Adrenal gland (tissue), 12 donors: ENCODE data around the gene EXT2. TPM values are rescaled to one million over a fixed set of nuclear protein-coding genes. Genes with fewer than 3 reads are reported as not detected.

ENCODE experiments used
- DNase-seq, 7 donors: peaks; one replicate each; pipeline ENCODE4 v3.0.0-alpha.2; 2019 to 2020
- H3K27ac ChIP-seq, 5 donors: fragments of 200-600 bp; sonication (generic) in 4 of 5; 1 replicate in 3 of 5; 2 replicates in 2 of 5; pipeline versions ENCODE4 v1.5.1 to v1.8.0; 2016 to 2020; ENCODE audit warnings: mild to moderate bottlenecking in 1 of 5
- H3K27me3 ChIP-seq: fragments of 200-600 bp; 2 replicates; pipeline ENCODE4 v1.8.0; 2021
- H3K36me3 ChIP-seq, 2 donors: fragments of 200-600 bp; replicated peaks in 1 of 2; 1 replicate in 1 of 2; 2 replicates in 1 of 2; pipeline versions ENCODE4 v1.5.1 to v1.8.0; 2018 to 2022
- H3K4me1 ChIP-seq, 2 donors: fragments of 200-600 bp; replicated peaks in 1 of 2; 1 replicate in 1 of 2; 2 replicates in 1 of 2; pipeline versions ENCODE4 v1.5.1 to v1.8.0; 2018 to 2021
- H3K4me3 ChIP-seq, 4 donors: fragments of 200-600 bp; sonication (generic) in 3 of 4; one replicate each; pipeline ENCODE4 v1.5.1; 2016 to 2018
- H3K9me3 ChIP-seq, 3 donors: fragments of 200-600 bp; sonication (generic) in 1 of 3; replicated peaks in 1 of 3; 1 replicate in 2 of 3; 2 replicates in 1 of 3; pipeline versions ENCODE4 v1.5.1 to v1.8.0; 2016 to 2021
- POLR2A ChIP-seq, 2 donors: fragments of 450-650 bp; IDR thresholded peaks; one replicate each; pipeline ENCODE4 v1.6.1; 2017; ENCODE audit warnings: antibody characterized with exemption in 2 of 2, mild to moderate bottlenecking in 2 of 2, moderate library complexity in 1 of 2
- WGBS, 4 donors: extraction: QIAGEN DNeasy Blood & Tissue Kit in 2 of 4; methylation state at CpG; one replicate each; pipeline versions ENCODE4 v1.1.5 to v1.1.7; 2013 to 2017; 5-methylcytosine and 5-hydroxymethylcytosine counted together
- intact Hi-C, 2 donors: fragments of 100-400 bp; cut with DNase I; formaldehyde crosslinking; loops; one replicate each; pipeline versions ENCODE4 v1.14.1 to v1.15.0; 2022 to 2023
- polyA plus RNA-seq, 3 donors: library from polyadenylated mRNA; stranded (reverse); fragments of 200-250 nt in 2 of 3; fragments of 350-450 nt in 1 of 3; fragmentation: Illumina TruSeq in 1 of 3; extraction: RNeasy Lipid Tissue Mini Kit (QIAGEN cat#74804) in 1 of 3; gene quantifications; one replicate each; pipeline ENCODE4 v1.2.3, GENCODE V29; 2013 to 2014
- total RNA-seq, 9 donors: library from RNA; depleted of rRNA in 4 of 9; stranded (reverse); fragments of >200 nt in 4 of 9; fragments of 120-200 nt in 1 of 9; fragmentation: NEBNext Ultra II Directional in 1 of 9; extraction: Animal tissue kit (Norgen Biotek cat#: 25700) in 1 of 9; gene quantifications; one replicate each; pipeline versions ENCODE4 v1.1.0 to v1.2.4, GENCODE V29; 2013 to 2023
- TF ChIP-seq, protein P1 (sequence below), 6 experiments: fragments of 450-650 bp in 4 of 6; fragments of 200-600 bp in 2 of 6; sonication (generic) in 1 of 6; IDR thresholded peaks; 1 replicate in 5 of 6; 2 replicates in 1 of 6; pipeline versions ENCODE4 v1.5.1 to v1.8.0; 2016 to 2021; ENCODE audit warnings: antibody characterized with exemption in 6 of 6, mild to moderate bottlenecking in 2 of 6, moderate library complexity in 1 of 6
- donor health status: healthy with polysubstance abuse.
- donor health status: Bipolar disorder and iron deficiency.
- donor health status: DM: yes; HTN: yes; CAD: no.
- donor health status: DM: no; HTN: no; CAD: no.
- donor health status: DM: no; HTN: no; CAD: no.
- donor health status: DM: yes; HTN: yes; CAD: no.

Gene EXT2
- total and polyA plus RNA-seq, 12 donors = 28.7 to 89.3 (median 46.3) TPM

GRCh38 chr11:44199298-44199697, 103.8 kb downstream of the EXT2 start:
- H3K4me3 ChIP-seq = no peak overlapping the region
- no peaks in the 10 kb centered on the region for H3K4me1 ChIP-seq
- no peak overlapping the region for H3K27ac ChIP-seq
- H3K9me3 ChIP-seq = no peaks in the 10 kb centered on the region
- WGBS, 4 donors = 81 to 100% (median 89%) methylated on average over 1 of the region's 1 CpG
- no peaks in the 10 kb centered on the region for H3K36me3 ChIP-seq
- intact Hi-C loops = no loop called here
- H3K27me3 ChIP-seq = no peaks in the 10 kb centered on the region
- TF ChIP-seq, protein P1, sequence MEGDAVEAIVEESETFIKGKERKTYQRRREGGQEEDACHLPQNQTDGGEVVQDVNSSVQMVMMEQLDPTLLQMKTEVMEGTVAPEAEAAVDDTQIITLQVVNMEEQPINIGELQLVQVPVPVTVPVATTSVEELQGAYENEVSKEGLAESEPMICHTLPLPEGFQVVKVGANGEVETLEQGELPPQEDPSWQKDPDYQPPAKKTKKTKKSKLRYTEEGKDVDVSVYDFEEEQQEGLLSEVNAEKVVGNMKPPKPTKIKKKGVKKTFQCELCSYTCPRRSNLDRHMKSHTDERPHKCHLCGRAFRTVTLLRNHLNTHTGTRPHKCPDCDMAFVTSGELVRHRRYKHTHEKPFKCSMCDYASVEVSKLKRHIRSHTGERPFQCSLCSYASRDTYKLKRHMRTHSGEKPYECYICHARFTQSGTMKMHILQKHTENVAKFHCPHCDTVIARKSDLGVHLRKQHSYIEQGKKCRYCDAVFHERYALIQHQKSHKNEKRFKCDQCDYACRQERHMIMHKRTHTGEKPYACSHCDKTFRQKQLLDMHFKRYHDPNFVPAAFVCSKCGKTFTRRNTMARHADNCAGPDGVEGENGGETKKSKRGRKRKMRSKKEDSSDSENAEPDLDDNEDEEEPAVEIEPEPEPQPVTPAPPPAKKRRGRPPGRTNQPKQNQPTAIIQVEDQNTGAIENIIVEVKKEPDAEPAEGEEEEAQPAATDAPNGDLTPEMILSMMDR (IDR thresholded peaks at IDR 0.05) = no peak
- no peak for TF ChIP-seq POLR2A (IDR thresholded peaks at IDR 0.05)
- DNase-seq = no peak

DNA sequence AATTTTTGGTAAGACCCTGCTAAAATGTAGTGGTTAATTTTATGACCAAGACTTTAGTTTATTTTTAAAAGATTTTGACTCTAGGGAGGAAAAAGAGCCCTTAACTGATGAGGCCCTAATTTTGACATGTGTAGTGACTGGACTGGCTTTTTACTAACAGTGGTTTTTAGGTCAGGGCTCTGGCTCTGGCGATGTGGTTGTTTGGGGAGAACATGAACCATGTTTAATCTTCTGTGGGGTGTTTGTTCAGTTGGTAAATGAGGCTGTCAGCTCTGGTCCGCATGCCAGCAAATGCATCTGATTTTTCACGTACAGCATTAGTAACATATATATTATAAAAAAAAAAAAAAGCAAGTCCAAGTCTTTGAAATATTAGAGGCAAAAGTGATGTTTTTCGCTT, 104.3 kb downstream of the EXT2 start:
- H3K9me3 ChIP-seq = no peaks in the 10 kb centered on the region
- no peak for DNase-seq
- no peak overlapping the region for H3K4me3 ChIP-seq
- H3K27me3 ChIP-seq = no peaks in the 10 kb centered on the region
- H3K27ac ChIP-seq = no peak overlapping the region
- intact Hi-C loops = no loop called here
- H3K36me3 ChIP-seq = no peaks in the 10 kb centered on the region
- no peaks in the 10 kb centered on the region for H3K4me1 ChIP-seq
- TF ChIP-seq, protein P1 (IDR thresholded peaks at IDR 0.05) = no peak
- TF ChIP-seq POLR2A (IDR thresholded peaks at IDR 0.05) = no peak
- 89 to 97% (median 94%) methylated on average over 4 of the region's 4 CpGs for WGBS, 4 donors

DNA sequence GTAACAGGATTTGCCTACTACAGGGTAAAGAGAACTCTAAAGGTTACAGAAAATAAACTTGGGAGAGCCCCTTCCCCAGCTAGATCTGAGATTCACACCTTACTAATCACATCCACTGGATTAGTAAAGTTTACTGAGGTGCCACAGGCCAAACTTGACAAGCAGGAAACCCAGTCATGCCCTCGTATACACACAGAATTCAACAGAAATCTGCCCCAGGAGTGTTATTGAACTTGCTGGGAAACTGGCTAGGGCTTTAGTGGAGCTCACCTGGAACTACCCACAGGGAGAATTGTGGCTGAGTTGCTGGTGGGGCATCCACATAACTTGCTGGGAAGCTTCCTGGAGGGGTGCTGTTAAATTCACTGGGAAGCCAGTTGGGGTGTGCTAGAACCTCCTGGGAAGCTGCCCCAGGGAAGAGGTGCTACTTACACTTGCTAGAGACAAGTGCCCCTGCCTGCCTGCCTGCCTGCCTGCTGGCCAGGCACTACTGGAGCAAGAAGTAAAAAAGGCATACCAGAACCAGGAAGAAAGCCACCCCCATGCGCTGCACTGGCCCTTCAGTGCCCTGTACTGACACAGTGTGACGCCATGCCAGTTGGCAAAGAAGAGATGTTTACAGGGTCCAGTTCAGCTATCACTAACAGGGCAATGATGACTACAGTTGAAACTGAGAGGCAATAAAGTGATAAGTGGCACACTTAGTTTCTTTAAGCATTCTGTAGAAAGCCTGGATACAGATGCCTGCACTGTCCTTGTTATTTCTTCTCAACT, 108.0 kb downstream of the EXT2 start:
- Histone ChIP-seq H3K27me3 (no peaks in the 10 kb centered on the region), H3K4me1 (no peaks in the 10 kb centered on the region), H3K4me3 (no peak overlapping the region), H3K9me3 (no peaks in the 10 kb centered on the region), H3K36me3 (peaks cover 0 to 8% of the 10 kb centered on the region in 2 donors), H3K27ac (no peak overlapping the region)
- TF ChIP-seq, protein P1 (IDR thresholded peaks at IDR 0.05) = no peak
- TF ChIP-seq POLR2A (IDR thresholded peaks at IDR 0.05) = no peak
- no peak for DNase-seq
- 98 to 100% (median 99%) methylated on average over 2 to 3 of the region's 3 CpGs for WGBS, 4 donors
- intact Hi-C loops = no loop called here

DNA sequence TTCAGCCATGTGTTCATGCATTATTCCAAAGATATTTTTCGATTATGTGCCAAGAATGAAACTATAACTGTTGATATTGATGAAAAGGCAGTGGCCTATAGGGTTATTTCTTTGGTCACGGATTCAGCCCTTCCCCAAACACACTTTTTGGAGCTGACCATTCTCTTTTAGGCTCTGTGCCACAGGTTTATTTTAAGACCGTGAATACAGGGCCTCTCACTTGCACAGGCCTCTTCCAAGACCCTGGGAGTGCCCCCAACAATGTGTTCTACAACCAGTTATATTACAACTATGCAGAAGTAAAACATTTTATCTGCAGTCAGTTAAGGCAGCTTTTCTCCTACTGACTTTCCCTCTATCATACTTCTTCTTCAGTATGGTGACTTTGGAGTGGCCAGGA, 109.9 kb downstream of the EXT2 start:
- DNase-seq = no peak
- no peak overlapping the region for H3K4me3 ChIP-seq

More for the DNA sequence above, 109.9 kb downstream of the EXT2 start:
- 82 to 91% (median 85%) methylated on average over 3 of the region's 3 CpGs for WGBS, 4 donors
- Histone ChIP-seq H3K27me3 (no peaks in the 10 kb centered on the region), H3K4me1 (no peaks in the 10 kb centered on the region), H3K36me3 (peaks cover 0 to 8% of the 10 kb centered on the region in 2 donors), H3K9me3 (no peaks in the 10 kb centered on the region), H3K27ac (no peak overlapping the region)
- intact Hi-C loops = no loop called here
- no peak for TF ChIP-seq POLR2A (IDR thresholded peaks at IDR 0.05)
- TF ChIP-seq, protein P1 (IDR thresholded peaks at IDR 0.05) = no peak
